GM13977 (cell line): ENCODE results near the gene EXOSC2.

ENCODE experiments used
- DNase-seq: peaks from one replicate; pipeline ENCODE4 v3.0.0; 2012; ENCODE audit warnings: low spot score
- CTCF ChIP-seq: IDR thresholded peaks from 2 replicates; pipeline ENCODE4 v1.5.1; 2012; ENCODE audit warnings: mild to moderate bottlenecking, control low read depth; ENCODE audit not compliant: insufficient read depth; ENCODE audit errors: extremely low read depth, missing control alignments
- in situ Hi-C: fragments of 300-500 bp; cut with MboI; formaldehyde crosslinking; loops from one replicate; pipeline ENCODE4 v1.12.0; 2022; ENCODE audit warnings: low sequenced_read_pairs, low pct_unique_long_range_greater_than_20kb, mixed read lengths, inconsistent platforms; ENCODE audit not compliant: unreplicated experiment

The EXOSC2 gene

DNA sequence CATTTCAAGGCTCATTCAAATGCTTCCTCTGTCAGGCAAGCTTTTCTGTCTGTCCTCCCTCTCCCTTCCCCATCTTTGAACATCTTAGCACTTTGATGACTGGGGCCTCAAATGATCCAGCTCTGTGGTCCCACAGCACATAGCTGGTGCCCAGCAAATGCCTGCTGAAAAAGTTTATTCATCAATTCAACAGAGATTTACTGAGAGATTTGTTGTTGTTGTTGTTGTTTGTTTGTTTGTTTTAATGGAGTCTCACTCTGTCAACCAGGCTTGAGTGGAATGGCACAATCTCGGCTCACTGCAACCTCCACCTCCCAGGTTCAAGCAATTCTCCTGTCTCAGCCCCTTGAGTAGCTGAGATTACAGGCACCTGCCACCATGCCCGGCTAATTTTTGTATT is 6.0 kb upstream of the EXOSC2 start:
- DNase-seq = no peak
- in situ Hi-C loops = loop anchor here (10.0 kb wide), 1 partner anchor 233 kb away; no protein-coding TSS in a partner anchor
- no peak for TF ChIP-seq CTCF

DNA sequence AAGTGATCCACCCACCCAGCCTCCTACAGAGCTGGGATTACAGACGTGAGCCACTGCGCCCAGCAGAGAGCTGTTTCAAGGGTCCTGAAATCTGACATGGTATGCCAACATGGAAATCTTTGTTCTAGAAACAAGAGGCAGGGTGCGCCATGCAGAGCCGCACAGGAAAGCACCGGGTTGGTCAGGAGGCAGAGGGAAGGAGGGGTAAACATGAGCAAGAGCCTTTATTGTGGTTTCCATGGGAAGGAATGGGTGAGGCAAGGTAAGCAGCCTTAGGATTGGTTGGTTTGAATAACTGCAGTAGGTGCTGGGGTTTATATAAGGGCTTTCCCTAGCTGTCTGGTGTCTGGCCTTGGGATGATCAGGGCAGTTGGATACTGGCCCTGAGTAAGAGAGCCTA is 5.5 kb upstream of the EXOSC2 start:
- no peak for DNase-seq
- in situ Hi-C loops = loop anchor here (10.0 kb wide), 1 partner anchor 233 kb away; no protein-coding TSS in a partner anchor
- TF ChIP-seq CTCF = no peak

GRCh38 chr9:130689572-130689936 is 4.0 kb upstream of the EXOSC2 start:
- TF ChIP-seq CTCF = no peak
- in situ Hi-C loops = loop anchor here (10.0 kb wide), 1 partner anchor 235 kb away; no protein-coding TSS in a partner anchor
- DNase-seq = no peak

GRCh38 chr9:130689937-130690700 is 3.5 kb upstream of the EXOSC2 start:
- no peak for TF ChIP-seq CTCF
- peak; percentile 43 for DNase-seq
- in situ Hi-C loops = loop anchor here (10.0 kb wide), 2 partner anchors 235 to 255 kb away; no protein-coding TSS in a partner anchor

DNA sequence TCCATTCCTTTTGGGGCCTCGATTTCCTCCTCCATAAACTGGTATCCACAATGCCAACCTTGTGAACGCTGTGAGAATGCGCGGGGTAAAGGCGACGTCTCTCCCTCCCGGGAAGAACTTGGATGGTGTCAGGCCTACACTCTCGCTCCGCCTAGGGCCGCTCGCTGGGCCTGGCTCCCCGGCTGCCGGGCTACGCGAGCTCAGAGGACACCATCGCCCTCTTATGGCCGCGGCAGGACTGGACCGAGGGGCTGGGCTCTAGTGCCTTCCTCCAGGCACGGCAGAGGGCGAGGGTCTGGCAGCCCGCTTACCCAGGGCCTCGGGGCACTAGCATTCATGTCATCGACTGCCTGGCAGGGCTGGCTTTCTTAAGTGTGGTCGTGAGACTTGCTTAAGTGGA is 1.3 kb upstream of the EXOSC2 start:
- DNase-seq = peak; percentile 7
- peak; percentile 10 for TF ChIP-seq CTCF
- in situ Hi-C loops = loop anchor here (10.0 kb wide), 1 partner anchor 252 kb away; no protein-coding TSS in a partner anchor

- in situ Hi-C loops = loop anchor here (10.0 kb wide), 1 partner anchor 252 kb away; no protein-coding TSS in a partner anchor
- no peak for DNase-seq
- no peak for TF ChIP-seq CTCF
These were observed 517 bp upstream of the EXOSC2 start for GRCh38 chr9:130693101-130693425.
